ENCODE data around the gene SLC8A1.

- no peak for TF ChIP-seq RAD51 (IDR thresholded peaks at IDR 0.05; ENCODE audit: borderline replicate concordance)
- no peak for TF ChIP-seq POLR2A (IDR thresholded peaks at IDR 0.05; ENCODE audit: insufficient read depth in 1 of 2, low read depth in 2 of 2, low read length in 2 of 2)
- TF ChIP-seq ZNF496 (CRISPR knock-in tag; IDR thresholded peaks at IDR 0.05; ENCODE audit: insufficient replicate concordance) = no peak
- TF ChIP-seq GFI1 (CRISPR knock-in tag; IDR thresholded peaks at IDR 0.05; ENCODE audit: borderline replicate concordance) = no peak
- TF ChIP-seq FOXK1 (CRISPR knock-in tag; IDR thresholded peaks at IDR 0.05; ENCODE audit: borderline replicate concordance, low read depth) = no peak
- no peak for TF ChIP-seq CTCF (CRISPR knock-in tag; IDR thresholded peaks at IDR 0.05)
- no peak for TF ChIP-seq MED1 (CRISPR knock-in tag; IDR thresholded peaks at IDR 0.05)
- no peak for TF ChIP-seq ZNF766 (CRISPR knock-in tag; IDR thresholded peaks at IDR 0.05; ENCODE audit: borderline replicate concordance)
- TF ChIP-seq TCF7 (IDR thresholded peaks at IDR 0.05; ENCODE audit: low read depth) = no peak
- TF ChIP-seq ESRRA (CRISPR knock-in tag; IDR thresholded peaks at IDR 0.05; ENCODE audit: low read depth) = no peak
- no peak for TF ChIP-seq KAT7 (CRISPR knock-in tag; IDR thresholded peaks at IDR 0.05; ENCODE audit: borderline replicate concordance)
- TF ChIP-seq ZSCAN30 (CRISPR knock-in tag; IDR thresholded peaks at IDR 0.05) = no peak
- no peak for TF ChIP-seq FOXA3 (CRISPR knock-in tag; IDR thresholded peaks at IDR 0.05)
Measured at GRCh38 chr2:40474306-40474705, 22.4 kb upstream of the SLC8A1 start.
